GM23248 (cell line): ENCODE results near the gene MAVS. TPM values are rescaled to one million over a fixed set of nuclear protein-coding genes. Genes with fewer than 3 reads are reported as not detected.

Experiments used
- DNase-seq: peaks from one replicate; pipeline ENCODE4 v3.0.0-alpha.2; 2015
- H2AFZ ChIP-seq: fragments of 200-600 bp; sonication (generic); 2 replicates; pipeline ENCODE4 v1.6.1; 2016; ENCODE audit warnings: antibody characterized with exemption
- H3F3A ChIP-seq: fragments of 200-600 bp; sonication (generic); 2 replicates; pipeline ENCODE4 v1.6.1; 2016; ENCODE audit warnings: mild to moderate bottlenecking, antibody characterized with exemption, mixed run types; ENCODE audit not compliant: insufficient read depth
- H3K27ac ChIP-seq: fragments of 200-600 bp; sonication (generic); 2 replicates; pipeline ENCODE4 v1.5.1; 2016; ENCODE audit warnings: mild to moderate bottlenecking
- H3K27me3 ChIP-seq: fragments of 200-600 bp; sonication (generic); replicated peaks from 2 replicates; pipeline ENCODE4 v1.6.1; 2016; ENCODE audit warnings: mild to moderate bottlenecking; ENCODE audit not compliant: insufficient read depth
- H3K36me3 ChIP-seq: fragments of 200-600 bp; sonication (generic); 2 replicates; pipeline ENCODE4 v1.6.1; 2016; ENCODE audit warnings: low read depth, mild to moderate bottlenecking
- H3K4me1 ChIP-seq: fragments of 200-600 bp; sonication (generic); 2 replicates; pipeline ENCODE4 v1.6.1; 2016; ENCODE audit warnings: mild to moderate bottlenecking; ENCODE audit not compliant: insufficient read depth
- H3K4me2 ChIP-seq: fragments of 200-600 bp; sonication (generic); one replicate; pipeline ENCODE4 v1.6.1; 2016; ENCODE audit warnings: mild to moderate bottlenecking; ENCODE audit not compliant: unreplicated experiment
- H3K4me3 ChIP-seq: fragments of 200-600 bp; sonication (generic); 2 replicates; pipeline ENCODE4 v1.5.1; 2016; ENCODE audit warnings: mild to moderate bottlenecking
- H3K79me2 ChIP-seq: fragments of 200-600 bp; sonication (generic); 2 replicates; pipeline ENCODE4 v1.6.1; 2016; ENCODE audit warnings: mild to moderate bottlenecking; ENCODE audit not compliant: insufficient read depth
- H3K9ac ChIP-seq: fragments of 200-600 bp; sonication (generic); 2 replicates; pipeline ENCODE4 v1.6.1; 2016; ENCODE audit warnings: mild to moderate bottlenecking
- H3K9me2 ChIP-seq: fragments of 200-600 bp; sonication (generic); 2 replicates; pipeline ENCODE4 v1.6.1; 2016; ENCODE audit warnings: mixed run types, mild to moderate bottlenecking, moderate library complexity; ENCODE audit not compliant: insufficient read depth
- H3K9me3 ChIP-seq: fragments of 200-600 bp; sonication (generic); one replicate; pipeline ENCODE4 v1.6.1; 2017; ENCODE audit warnings: low read depth
- H4K20me1 ChIP-seq: fragments of 200-600 bp; sonication (generic); 2 replicates; pipeline ENCODE4 v1.6.0; 2016; ENCODE audit not compliant: insufficient read depth
- EZH2 ChIP-seq: fragments of 200-600 bp; sonication (generic); IDR thresholded peaks from 2 replicates; pipeline ENCODE4 v1.6.1; 2018; ENCODE audit warnings: antibody characterized with exemption, mild to moderate bottlenecking; ENCODE audit not compliant: insufficient read depth, poor library complexity, severe bottlenecking
- EZH2phosphoT487 ChIP-seq: fragments of 200-600 bp; sonication (generic); IDR thresholded peaks from 2 replicates; pipeline ENCODE4 v1.6.1; 2018; ENCODE audit warnings: antibody characterized with exemption, moderate library complexity, mild to moderate bottlenecking, low read depth; ENCODE audit not compliant: insufficient read depth
- WGBS, 2 experiments: methylation state at CpG; one replicate each; pipeline ENCODE4 v1.1.6; 2015 to 2017; ENCODE audit warnings: low lambda C conversion rate in 2 of 2, low coverage in 1 of 2; ENCODE audit errors: missing lambda C conversion rate in 2 of 2; 5-methylcytosine and 5-hydroxymethylcytosine counted together
- in situ Hi-C: fragments of 300-500 bp; cut with MboI; formaldehyde crosslinking; loops from 2 replicates; pipeline ENCODE4 v1.15.0; 2020
- polyA plus RNA-seq: library from polyadenylated mRNA; unstranded; fragments of >200 nt; fragmentation: Nextera tagmentation; extraction: Ambion mirVana; gene quantifications from 2 replicates; pipeline ENCODE4 v1.2.1, GENCODE V29; 2016
- total RNA-seq: library from RNA; depleted of rRNA; stranded (reverse); fragments of >200 nt; shearing (Covaris generic); gene quantifications from 2 replicates; pipeline ENCODE4 v1.2.3, GENCODE V29; 2014

Gene MAVS
- total and polyA plus RNA-seq, 2 experiments from 2014 or later, result 12.0 to 22.0 TPM

- Histone ChIP-seq H3K27me3 (no peaks in the 10 kb centered on the region), H3K27ac (no peak overlapping the region), H3K4me2 (no peak overlapping the region), H3K36me3 (peaks cover 68% of the 10 kb centered on the region), H4K20me1 (peaks cover 36% of the 10 kb centered on the region; the same call in 1 of the 2 replicates), H3K9me2 (no peaks in the 10 kb centered on the region), H3K4me3 (no peak overlapping the region), H3K9ac (no peak overlapping the region), H3K4me1 (no peaks in the 10 kb centered on the region), H3F3A (peaks cover 11% of the 10 kb centered on the region; the same call in 1 of the 2 replicates), H3K79me2 (peaks cover 98% of the 10 kb centered on the region), H3K9me3 (no peaks in the 10 kb centered on the region), H2AFZ (no peak overlapping the region)
- no peak for DNase-seq
- TF ChIP-seq EZH2, result no peak
- TF ChIP-seq EZH2phosphoT487, result no peak
- in situ Hi-C loops, result no loop called here
- 71 to 78% methylated on average over 2 of the region's 2 CpGs for WGBS, 2 experiments
Measured at GRCh38 chr20:3910853-3911252, 64.2 kb downstream of the MAVS start.

GRCh38 chr20:3911956-3912355 lies 65.3 kb downstream of the MAVS start:
- H3K9ac ChIP-seq, result no peak overlapping the region
- H3K27me3 ChIP-seq, result no peaks in the 10 kb centered on the region
- H3F3A ChIP-seq, result peaks cover 14% of the 10 kb centered on the region; the same call in 1 of the 2 replicates
- DNase-seq, result no peak
- WGBS, 2 experiments, result 95 to 99% methylated on average over 2 of the region's 2 CpGs
- H2AFZ ChIP-seq, result no peak overlapping the region
- no peak for TF ChIP-seq EZH2phosphoT487
- TF ChIP-seq EZH2, result no peak
- H3K36me3 ChIP-seq, result peaks cover 71% of the 10 kb centered on the region
- peaks cover 37% of the 10 kb centered on the region; the same call in 1 of the 2 replicates for H4K20me1 ChIP-seq
- no peak overlapping the region for H3K4me3 ChIP-seq
- peaks cover 98% of the 10 kb centered on the region for H3K79me2 ChIP-seq
- no peak overlapping the region for H3K27ac ChIP-seq
- H3K4me2 ChIP-seq, result no peak overlapping the region
- H3K4me1 ChIP-seq, result no peaks in the 10 kb centered on the region
- in situ Hi-C loops, result no loop called here
- H3K9me3 ChIP-seq, result no peaks in the 10 kb centered on the region
- no peaks in the 10 kb centered on the region for H3K9me2 ChIP-seq

GRCh38 chr20:3914446-3914845 lies 67.8 kb downstream of the MAVS start:
- TF ChIP-seq EZH2phosphoT487, result no peak
- TF ChIP-seq EZH2, result no peak
- in situ Hi-C loops, result no loop called here

GRCh38 chr20:3915691-3916090 lies 69.1 kb downstream of the MAVS start:
- TF ChIP-seq EZH2, result no peak
- no peak for TF ChIP-seq EZH2phosphoT487
- Histone ChIP-seq H3K79me2 (peaks cover 97% of the 10 kb centered on the region), H3K27me3 (no peaks in the 10 kb centered on the region), H3K27ac (no peak overlapping the region), H2AFZ (no peak overlapping the region), H3K4me2 (no peak overlapping the region), H3K36me3 (peaks cover 63% of the 10 kb centered on the region), H3F3A (peaks cover 31% of the 10 kb centered on the region), H3K4me1 (peaks cover 14% of the 10 kb centered on the region), H3K9me3 (no peaks in the 10 kb centered on the region), H3K9ac (no peak overlapping the region), H4K20me1 (peaks cover 26% of the 10 kb centered on the region; the same call in 1 of the 2 replicates), H3K9me2 (no peaks in the 10 kb centered on the region), H3K4me3 (no peak overlapping the region)
- in situ Hi-C loops, result no loop called here
- DNase-seq, result no peak
- WGBS, 2 experiments, result 59 to 62% methylated on average over 2 of the region's 2 CpGs

More at GRCh38 chr20:3914446-3914845, 67.8 kb downstream of the MAVS start:
- no peak overlapping the region for H3K4me2 ChIP-seq
- WGBS, 2 experiments, result 97 to 100% methylated on average over 2 of the region's 2 CpGs
- H3K4me1 ChIP-seq, result peaks cover 8% of the 10 kb centered on the region
- no peaks in the 10 kb centered on the region for H3K9me3 ChIP-seq
- H3F3A ChIP-seq, result peaks cover 29% of the 10 kb centered on the region
- no peak overlapping the region for H3K4me3 ChIP-seq
- no peak for DNase-seq
- H4K20me1 ChIP-seq, result peaks cover 32% of the 10 kb centered on the region; the same call in 1 of the 2 replicates
- H3K27me3 ChIP-seq, result no peaks in the 10 kb centered on the region
- no peak overlapping the region for H2AFZ ChIP-seq
- peaks cover 97% of the 10 kb centered on the region for H3K79me2 ChIP-seq
- no peak overlapping the region for H3K9ac ChIP-seq
- H3K36me3 ChIP-seq, result peaks cover 66% of the 10 kb centered on the region
- no peaks in the 10 kb centered on the region for H3K9me2 ChIP-seq
- H3K27ac ChIP-seq, result no peak overlapping the region
